Stimulated activated CD4-positive, alpha-beta T cell treated with anti-CD3 and anti-CD28 coated beads, Interleukin-4, amount 100 ng/mL, for 24 hours (primary cell): ENCODE results near the gene ACTN4.
"Not testable (repeated sequence)": the region's sequence is repeated elsewhere in the genome, so short reads cannot be mapped to it uniquely, and the experiment has no call there.

Experiments
- DNase-seq: peaks from one replicate; pipeline ENCODE4 v3.0.0-alpha.2; 2020

Gene ACTN4

DNA sequence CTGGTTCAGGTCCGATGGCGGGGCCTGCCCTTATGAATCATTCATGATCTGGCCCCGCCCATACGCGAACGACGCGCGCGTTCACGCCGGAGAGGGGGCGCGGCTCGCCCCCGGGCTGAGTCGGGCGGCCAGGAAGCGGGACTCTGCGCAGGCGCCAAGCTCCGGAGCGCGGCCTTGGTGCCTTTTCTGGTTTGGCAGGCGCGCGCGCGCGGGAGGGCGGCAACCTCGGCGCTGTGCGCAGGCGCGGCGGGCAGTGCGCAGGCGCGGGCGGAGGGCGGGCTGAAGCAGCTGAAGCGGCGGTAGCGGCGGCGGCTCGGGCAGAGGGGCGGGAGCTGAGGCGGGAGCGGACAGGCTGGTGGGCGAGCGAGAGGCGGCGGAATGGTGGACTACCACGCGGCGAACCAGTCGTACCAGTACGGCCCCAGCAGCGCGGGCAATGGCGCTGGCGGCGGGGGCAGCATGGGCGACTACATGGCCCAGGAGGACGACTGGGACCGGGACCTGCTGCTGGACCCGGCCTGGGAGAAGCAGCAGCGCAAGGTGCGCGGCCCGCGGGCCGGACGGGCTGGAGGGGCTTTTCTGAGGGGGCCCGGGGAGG, at the start of gene ACTN4:
ACTN4 (plus strand) TSS at position 282 of the 598 bp plus-strand sequence; CDS start at position 379, 97 bp downstream.
- peak; percentile 100 for DNase-seq

DNA sequence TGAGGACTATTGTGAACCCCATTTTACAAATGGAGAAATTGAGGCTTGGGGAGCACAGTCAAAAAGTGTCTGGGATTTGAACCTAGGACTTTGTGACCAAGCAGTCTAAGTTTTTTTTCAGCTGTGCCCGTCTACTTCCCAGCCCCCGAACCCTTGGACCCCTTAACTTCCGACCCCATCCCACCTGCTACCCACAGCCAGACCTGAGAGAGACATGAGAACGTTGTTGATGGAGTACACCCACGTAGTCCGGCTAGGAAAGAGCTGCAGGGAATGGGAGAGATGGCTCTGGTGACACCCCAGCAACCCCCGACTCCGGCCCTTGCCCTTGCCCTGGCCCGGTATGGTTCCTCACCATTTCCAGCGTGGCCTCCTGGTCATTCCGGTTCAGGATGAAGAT, 47.7 kb upstream of the ACTN4 start:
- DNase-seq, result no peak

DNA sequence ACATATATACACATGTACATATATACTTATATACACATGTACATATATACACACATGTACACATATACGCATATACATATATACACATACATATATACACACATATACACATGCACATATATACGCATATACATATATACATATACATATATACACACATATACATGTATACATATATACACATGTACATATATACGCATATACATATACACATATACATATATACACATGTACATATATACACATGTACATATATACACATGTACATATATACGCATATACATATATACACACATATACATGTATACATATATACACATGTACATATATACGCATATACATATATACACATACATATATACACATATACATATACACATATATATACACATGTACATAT, 44.6 kb upstream of the ACTN4 start:
- DNase-seq, result not testable (repeated sequence)

DNA sequence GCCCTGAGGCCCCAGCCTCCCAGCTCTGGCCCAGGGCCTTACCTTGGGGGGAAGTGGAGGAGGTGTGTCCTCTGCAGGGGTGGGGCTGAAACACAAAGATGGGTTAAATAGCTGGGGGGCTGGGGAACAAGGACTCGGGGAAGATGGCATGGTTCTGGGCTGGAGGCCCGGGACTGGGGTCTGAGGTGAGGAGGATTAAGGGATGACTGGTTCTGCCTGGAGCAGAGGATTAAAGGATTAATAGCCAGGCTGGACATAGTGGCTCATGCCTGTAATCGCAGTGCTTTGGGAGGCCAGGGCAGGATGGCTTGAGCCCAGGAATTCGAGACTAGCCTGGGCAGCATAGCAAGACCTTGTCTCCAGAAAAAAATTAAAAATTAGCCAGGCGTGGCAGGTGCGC, 41.3 kb upstream of the ACTN4 start:
- DNase-seq, result no peak

DNA sequence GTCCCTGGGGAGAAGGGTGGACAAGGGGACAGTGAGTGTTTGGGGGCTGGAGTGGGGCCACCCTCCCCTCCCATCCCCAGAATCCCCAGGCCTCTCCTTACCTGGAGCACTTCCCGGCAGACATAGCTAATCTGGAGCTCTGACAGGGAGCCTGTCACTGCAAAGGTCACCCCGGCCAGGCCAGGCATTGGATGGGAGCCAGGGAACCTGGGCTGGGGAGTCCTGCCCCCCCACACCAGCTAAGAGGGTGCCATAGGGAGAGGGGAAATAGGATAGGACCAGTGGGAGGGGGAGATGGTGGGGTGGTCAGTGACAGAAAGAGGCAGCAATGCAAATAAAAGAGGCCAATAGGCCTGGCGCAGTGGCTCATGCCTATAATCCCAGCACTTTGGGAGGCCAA, 33.2 kb upstream of the ACTN4 start:
- DNase-seq, result no peak

DNA sequence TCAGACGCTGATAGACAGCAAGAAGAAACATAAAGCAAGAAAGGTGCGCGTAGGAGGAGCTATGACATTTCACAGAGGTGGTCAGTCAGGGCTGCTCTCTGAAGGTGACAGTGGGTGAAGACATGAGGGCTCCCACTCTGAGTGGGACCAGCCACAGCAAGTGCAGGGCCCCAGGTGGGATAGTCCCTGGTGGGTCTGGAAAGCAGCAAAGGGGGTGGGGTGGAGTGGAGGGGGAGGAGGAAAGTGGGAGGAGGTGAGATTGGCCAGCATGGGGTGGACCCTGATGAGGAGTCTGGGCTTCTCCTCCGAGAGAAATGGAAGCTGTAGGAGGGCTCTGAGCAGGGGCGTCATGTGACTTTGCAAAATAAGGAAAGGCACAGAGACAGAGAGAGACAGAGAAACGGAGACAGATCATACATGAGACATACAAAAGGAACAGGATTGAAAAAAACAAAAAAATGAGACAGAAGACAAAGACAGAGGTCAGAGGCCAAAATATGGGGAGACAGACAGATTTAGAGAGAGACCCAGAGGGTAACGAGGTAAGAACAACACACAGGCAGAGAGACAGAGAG, 32.4 kb upstream of the ACTN4 start:
- DNase-seq, result no peak

DNA sequence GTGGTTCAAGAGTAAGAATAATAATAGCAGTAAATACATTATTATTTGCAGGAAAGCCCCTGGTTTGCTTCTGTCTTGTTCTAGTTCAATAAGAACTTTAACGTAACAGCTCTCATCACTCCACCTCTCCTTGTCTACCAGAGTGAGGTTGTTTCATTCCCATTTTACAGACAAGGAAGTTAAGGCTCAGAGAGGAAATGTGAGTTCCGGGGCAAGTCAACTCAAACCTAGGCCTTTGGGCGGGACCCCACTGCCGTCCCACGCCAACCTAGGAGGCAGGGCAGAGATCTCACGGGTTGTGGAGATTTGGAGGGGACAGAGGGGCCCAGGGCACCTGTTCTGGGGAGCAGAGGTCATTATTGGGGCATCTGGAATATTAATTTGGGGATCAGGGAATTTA, 31.2 kb upstream of the ACTN4 start:
- no peak for DNase-seq

DNA sequence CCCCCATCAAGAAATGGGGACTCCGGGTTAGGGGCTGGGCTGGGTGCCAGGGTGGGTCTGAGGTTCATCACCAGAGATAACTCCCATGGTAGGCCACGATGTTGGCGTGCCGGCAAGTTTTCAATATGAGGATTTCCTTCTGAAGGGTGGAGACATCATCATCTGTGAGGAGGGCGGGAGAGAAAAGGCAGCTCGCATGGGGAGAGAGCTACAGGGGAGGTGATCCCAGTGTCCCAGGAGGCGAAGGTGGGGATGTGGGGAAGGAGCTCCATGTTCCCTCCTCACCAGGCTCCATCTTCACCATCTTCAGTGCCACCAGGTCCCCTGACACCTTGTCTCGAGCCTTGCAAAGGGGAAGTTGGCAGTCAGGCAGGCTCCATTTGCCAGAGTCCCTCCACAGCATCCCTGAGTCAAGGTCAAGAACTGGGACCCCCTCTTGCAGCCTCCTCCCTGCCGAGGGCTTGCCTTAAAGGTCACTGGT, 30.1 kb upstream of the ACTN4 start:
- DNase-seq, result peak; percentile 21

DNA sequence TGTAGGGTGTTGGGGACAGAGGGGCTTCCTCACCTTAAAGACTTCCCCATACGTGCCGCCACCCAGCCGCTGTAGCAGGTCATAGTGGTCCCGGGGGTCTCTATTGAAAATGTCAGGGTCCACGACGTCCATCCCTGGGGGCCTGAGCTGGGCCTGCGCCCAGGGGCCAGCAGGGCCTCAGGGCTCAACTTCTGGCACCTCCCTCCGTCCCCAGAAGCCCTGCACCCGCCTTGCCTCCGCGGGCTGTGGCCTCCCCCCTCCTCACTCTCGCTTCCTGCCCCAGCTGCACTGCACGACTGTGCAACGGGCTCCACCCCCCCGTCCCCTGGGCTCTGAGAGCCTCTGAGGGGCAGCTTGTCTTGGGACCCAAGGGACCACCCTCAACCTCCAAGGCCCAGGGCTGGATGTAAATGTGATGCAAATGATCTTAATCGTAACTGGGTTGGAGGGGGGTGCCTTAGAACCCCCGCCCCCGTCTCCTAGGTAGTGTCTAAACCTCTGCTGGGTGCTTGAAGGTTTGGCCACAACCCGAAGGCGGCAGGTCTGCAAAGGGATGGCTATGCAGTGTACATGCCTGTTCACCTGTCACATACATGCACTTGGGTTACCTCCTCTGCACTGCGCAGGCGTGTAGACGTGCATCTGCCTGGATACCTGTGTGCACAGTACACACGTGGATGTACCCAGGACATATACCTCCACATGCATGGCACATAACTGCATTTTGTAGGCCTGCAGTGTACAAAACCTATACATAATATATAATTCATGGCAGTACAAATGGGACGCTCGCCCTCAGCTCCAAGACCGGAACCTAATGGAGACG, 29.5 kb upstream of the ACTN4 start, which contains the start of gene MAP4K1:
MAP4K1 (minus strand) TSS at position 190 of the 826 bp plus-strand sequence; CDS start at position 132, 58 bp downstream.
- DNase-seq, result peak; percentile 70

DNA sequence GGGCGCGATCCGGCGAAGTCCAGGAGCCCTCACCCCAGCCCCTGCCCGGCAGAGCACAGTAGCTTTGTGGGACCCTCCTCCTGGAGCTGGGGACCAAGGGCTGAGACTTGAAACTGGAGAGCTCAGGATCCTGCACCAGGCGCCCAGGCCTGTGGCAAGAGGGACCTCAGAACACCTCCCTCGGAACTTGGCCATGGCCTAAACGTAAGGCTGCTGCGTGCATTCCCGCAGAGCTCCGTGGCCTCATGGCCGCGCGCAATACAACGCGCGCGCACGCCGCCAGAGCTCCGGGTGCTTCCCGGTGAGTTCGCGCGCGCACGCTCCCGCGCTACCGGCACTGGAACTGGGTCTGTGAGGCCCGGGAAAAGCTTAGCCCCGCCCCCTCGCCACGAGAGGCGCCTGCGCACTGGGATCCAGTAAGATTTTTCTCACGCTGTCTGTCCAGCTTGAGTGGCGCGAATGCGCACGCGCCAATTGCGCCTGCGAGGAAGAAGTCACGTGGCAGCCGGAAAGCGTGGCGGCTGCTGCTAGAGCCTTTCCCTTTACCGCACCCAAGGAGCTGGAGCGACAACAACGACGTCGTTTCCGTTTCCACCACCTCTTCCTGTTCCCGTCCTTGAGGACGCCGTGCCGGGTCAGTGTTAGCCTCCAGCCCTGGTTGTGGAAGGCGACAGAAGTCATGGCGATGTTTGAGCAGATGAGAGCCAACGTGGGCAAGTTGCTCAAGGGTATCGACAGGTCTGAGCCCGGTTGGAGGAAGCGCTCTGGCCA, 28.7 kb upstream of the ACTN4 start, which contains the start of gene EIF3K:
EIF3K (plus strand) TSS at position 599 of the 771 bp plus-strand sequence; CDS start at position 680, 81 bp downstream.
- peak; percentile 98 for DNase-seq

DNA sequence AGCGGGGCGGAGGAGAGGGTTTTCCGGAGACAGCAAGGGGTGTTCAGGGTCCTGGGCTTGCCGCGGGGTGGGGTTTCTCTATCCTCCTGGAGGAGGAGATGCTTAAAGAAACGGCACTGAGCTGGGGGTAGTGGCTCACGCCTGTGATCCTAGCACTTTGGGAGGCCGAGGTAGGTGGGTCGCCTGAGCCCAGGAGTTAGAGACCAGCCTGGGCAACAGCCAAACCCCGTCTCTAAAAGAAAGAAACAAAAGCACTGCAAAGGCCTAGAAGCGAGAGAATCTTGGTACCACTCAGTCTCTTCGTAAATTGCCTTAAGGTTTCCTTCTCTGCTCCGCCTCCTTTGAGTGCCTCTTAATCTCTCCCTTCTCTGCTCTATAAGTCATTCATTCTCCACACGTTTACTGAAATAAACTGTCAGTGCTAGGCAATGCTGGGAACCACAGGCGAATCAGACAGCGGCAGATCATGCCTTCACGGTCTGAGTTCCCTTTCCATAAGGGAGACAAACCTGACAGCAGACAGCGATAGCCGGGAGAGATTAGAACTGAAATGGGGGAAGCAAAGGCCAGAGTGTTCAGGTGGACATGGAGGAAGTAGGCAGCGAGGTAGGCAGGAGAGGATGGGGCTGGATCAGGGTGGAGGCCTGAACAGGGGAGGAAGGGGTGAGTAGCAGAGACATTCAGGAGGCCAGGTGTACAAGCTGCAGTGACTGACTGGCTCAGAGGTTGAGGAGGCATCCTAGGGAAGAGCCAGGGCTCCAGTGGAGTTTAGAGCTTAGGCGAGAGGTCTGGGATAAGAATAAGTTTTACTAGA, 27.9 kb upstream of the ACTN4 start:
- DNase-seq, result no peak

DNA sequence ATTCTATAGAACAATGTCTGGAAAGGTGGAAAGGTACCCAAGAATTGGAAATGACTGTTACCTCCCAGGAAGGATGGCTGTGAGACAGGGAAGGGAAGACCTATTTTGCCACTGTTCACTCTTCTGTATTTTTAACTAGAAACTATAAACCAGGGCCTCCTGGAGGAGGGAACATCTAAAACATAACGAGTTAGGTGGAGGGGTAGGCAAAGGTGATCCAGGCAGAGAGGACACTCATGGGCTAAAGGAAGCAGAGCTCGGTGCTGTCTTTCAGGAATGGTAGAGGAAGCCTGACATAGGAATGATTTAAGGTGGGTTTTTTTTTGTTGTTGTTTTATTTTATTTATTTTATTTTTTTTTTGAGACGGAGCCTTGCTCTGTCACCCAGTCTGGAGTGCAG, 22.6 kb upstream of the ACTN4 start:
- no peak for DNase-seq

DNA sequence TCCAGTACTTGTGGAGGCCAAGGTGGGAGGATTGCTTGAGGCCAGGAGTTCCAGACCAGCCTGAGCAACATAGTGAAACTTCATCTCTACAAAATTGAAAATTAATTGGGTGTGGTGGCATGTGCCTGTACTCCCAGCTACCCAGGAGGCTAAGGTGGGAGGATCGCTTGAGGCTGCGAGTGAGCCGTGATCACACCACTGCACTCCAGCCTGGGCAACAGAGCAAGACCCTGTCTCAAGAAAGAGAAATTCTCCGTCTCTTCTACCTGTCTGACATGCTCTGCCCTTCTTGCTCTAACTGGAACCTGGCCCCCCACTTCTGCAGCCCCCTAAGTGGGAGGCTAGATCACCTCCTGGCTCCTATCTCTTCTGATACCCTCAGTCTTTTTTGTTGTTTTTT, 21.0 kb upstream of the ACTN4 start:
- DNase-seq, result no peak

DNA sequence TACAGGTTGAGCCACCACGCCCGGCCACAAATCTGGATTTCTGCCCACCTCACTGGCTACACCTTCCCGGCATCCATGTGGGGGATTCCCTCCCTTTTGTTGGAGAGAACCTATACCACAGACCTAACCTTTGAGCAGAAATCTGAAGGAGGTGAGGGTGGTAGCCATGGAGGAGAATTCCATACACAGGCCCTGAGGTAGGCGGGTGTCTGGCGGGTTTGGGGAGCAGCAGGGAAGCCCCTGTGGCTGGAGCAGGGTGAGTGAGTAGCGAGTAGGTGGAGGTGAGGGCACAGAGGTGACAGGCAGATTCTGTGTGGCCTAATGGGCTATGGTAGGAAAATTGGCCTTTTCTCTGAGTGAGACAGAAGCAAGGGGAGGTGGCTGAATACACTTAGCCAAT, 17.9 kb upstream of the ACTN4 start:
- DNase-seq, result no peak

DNA sequence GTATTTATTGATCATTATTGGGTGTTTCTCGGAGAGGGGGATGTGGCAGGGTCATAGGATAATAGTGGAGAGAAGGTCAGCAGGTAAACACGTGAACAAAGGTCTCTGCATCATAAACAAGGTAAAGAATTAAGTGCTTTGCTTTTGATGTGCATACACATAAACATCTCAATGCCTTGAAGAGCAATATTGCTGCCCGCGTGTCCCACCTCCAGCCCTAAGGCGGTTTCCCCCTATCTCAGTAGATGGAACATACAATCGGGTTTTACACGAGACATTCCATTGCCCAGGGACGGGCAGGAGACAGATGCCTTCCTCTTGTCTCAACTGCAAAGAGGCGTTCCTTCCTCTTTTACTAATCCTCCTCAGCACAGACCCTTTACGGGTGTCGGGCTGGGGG, 16.1 kb upstream of the ACTN4 start:
- DNase-seq, result not testable (repeated sequence)

DNA sequence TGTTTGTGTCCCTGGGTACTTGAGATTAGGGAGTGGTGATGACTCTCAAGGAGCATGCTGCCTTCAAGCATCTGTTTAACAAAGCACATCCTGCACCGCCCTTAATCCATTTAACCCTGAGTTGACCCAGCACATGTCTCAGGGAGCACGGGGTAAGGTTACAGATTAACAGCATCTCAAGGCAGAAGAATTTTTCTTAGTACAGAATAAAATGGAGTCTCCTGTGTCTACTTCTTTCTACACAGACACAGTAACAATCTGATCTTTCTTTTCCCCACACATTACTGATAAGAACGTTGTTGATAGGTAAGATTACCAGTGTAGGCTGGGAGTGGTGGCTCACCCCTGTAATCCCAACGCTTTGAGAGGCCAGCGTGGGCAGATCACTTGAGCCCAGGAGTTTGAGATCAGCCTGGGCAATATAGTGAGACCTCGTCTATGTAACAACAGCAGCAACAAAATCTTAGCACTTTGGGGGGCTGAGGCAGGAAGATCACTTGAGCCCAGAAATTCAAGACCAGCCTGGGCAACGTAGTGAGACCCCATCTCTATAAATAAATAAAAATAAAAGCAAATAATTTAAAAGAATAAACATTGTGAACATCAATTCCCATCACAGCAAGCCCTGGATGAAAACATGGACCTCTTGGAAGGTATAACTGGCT, 15.5 kb upstream of the ACTN4 start:
- DNase-seq, result not testable (repeated sequence)

DNA sequence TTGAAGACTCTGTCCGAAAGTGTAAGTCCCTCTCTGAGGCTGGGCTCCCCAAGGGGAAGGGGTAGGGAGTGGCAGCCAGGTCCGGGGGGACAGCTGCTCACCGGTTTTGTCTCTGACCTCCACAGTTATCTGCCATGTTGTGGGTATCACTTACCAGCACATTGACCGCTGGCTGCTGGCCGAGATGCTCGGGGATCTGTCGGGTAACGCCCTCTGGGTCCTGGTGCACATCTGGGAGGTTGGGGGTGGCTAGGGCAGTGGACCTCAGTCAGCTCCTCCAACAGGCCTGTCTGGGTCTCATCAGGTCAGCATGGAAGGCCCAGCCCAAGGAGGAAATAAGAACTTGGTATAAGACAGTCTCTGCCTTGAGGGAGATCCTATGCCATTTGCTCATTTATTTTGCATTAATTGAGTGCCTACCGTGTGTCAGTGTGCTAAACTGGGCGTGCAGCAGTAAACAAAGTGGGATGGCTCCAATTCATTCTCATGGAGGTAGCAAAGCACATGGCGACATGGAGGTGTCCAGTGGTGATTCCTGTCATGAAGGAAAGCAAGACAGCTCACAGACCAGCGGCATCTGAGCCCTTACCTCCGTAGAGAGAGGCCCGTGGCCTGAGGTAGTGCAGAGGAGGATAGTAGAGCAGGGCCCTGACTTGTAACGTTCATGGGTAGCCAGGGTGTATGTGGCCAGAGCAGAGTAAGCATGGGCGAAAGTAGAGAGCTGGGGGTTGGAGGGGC, 14.8 kb upstream of the ACTN4 start:
- no peak for DNase-seq

DNA sequence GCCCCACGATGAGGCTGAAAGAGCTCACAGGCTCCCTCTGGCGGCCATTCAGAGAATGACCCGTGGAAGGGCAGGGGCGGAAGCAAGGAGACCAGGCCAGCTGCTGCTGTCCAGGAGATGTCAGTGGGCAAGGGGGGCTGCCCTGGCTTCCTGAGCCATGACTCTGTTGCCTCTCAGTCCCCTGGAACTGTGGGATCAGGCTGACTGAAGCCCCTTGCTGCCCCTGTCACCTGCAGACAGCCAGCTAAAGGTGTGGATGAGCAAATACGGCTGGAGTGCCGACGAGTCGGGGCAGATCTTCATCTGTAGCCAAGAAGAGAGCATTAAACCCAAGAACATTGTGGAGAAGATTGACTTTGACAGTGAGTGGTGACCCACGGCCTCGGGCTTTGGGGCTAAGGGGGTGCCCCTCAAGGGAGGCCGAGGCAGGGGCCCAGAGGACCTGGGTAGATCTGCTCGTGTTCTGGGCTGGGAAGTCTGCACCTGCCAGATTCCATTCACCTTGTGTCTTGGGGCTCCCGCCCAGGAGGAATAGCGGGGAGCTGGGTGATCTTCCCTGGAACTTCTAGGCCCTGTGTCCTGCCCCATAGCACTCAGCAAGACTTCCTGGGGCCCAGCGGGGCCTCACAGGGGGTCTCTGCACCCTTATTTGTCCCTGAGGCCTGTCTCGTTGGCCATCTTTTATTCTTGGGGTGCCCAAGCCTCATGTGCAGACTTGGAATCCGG, 12.5 kb upstream of the ACTN4 start:
- DNase-seq, result peak; percentile 78

DNA sequence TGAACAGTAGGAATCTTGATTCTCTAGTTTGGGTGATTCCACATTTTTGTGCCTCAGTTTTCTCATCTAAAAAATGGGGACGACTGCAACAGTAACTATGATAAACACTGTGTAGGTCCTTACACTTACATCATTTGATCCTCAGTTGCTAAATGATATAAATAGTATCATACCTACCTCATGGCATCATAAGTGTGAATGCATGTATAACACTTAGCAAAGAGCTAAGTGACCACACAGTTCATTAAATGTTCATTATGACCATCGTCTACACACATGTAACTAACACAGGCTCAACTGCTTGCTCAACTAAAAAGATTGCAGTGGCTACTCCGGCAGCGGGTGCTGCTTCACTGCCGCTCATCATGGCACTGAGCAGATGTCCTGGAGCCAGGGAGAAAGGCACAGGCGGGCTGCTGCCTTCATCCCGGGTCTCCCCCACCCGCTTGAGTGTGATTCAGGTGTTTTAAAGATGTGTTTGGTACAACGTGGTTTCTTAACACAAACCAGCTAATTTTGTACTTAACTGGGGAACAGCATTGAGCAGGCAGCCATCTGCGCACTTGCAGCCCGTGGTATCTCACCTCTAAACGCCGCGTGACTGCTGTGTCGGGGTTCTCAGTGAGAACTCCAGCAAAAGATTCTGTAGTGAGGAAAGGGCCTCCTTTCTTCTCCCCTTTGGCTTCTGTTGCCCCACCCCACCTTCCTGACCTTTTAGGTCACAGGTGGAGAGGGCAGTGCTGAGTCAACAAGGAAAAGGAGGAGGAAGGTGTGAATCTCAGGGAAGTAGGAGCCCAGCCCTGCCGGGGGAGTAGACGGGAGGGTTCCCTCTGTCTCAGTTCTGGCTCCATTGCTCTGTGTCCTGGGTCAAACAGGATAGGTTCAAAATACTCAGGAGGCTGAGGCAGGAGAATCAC, 11.7 kb upstream of the ACTN4 start:
- no peak for DNase-seq
